PC-3 (cell line): ENCODE measurements around the gene STARD4. TPM values are rescaled to one million over a fixed set of nuclear protein-coding genes. Genes with fewer than 3 reads are reported as not detected.

Experiments used
- ATAC-seq: fragments of 200-7000 bp; cut with Tn5 transposase; 2 replicates; pipeline ENCODE4 v1.9.1; 2020; ENCODE audit warnings: mild to moderate bottlenecking, moderate library complexity
- BruUV-seq: library from RNA; stranded (reverse); fragments of 400-500 nt; replicated peaks from 2 replicates; lab custom pipeline; 2021; lab: Mats Ljungman, UMichigan
- CTCF ChIA-PET: fragments of 300-600 bp; sonication (Branson Sonifier 250); formaldehyde crosslinking; loops from one replicate; lab custom pipeline; 2022; ENCODE audit warnings: antibody characterized with exemption; lab: Charles Lee
- POLR2A ChIA-PET: fragments of 300-600 bp; sonication (Branson Sonifier 250); formaldehyde crosslinking; loops from one replicate; lab custom pipeline; 2022; ENCODE audit warnings: antibody characterized with exemption; ENCODE audit not compliant: unreplicated experiment; lab: Charles Lee
- DNase-seq: peaks from one replicate; pipeline ENCODE4 v3.0.0-alpha.2; 2015
- H2AFZ ChIP-seq: fragments of 300-600 bp; sonication (generic); 2 replicates; pipeline ENCODE4 v1.6.0; 2016; ENCODE audit warnings: antibody characterized with exemption, low read length
- H3F3A ChIP-seq: fragments of 300-600 bp; sonication (generic); one replicate; pipeline ENCODE4 v1.6.0; 2017; ENCODE audit warnings: antibody characterized with exemption, low read length, control low read depth, mild to moderate bottlenecking; ENCODE audit not compliant: unreplicated experiment
- H3K27ac ChIP-seq: fragments of 300-600 bp; sonication (generic); 2 replicates; pipeline ENCODE4 v1.5.1; 2016; ENCODE audit warnings: mild to moderate bottlenecking, low read length
- H3K27me3 ChIP-seq: fragments of 300-600 bp; sonication (generic); 2 replicates; pipeline ENCODE4 v1.6.1; 2016; ENCODE audit warnings: low read length, mixed read lengths
- H3K36me3 ChIP-seq: fragments of 300-600 bp; sonication (generic); 2 replicates; pipeline ENCODE4 v1.6.1; 2016; ENCODE audit warnings: low read depth, mixed run types, low read length, mixed read lengths
- H3K4me1 ChIP-seq: fragments of 300-600 bp; sonication (generic); 2 replicates; pipeline ENCODE4 v1.5.1; 2016; ENCODE audit warnings: low read length; ENCODE audit not compliant: insufficient read depth
- H3K4me2 ChIP-seq: fragments of 300-600 bp; sonication (generic); 2 replicates; pipeline ENCODE4 v1.6.0; 2016; ENCODE audit warnings: low read length
- H3K4me3 ChIP-seq: fragments of 300-600 bp; sonication (generic); 2 replicates; pipeline ENCODE4 v1.5.1; 2016; ENCODE audit warnings: mild to moderate bottlenecking, low read length, mixed read lengths
- H3K79me2 ChIP-seq: fragments of 300-600 bp; sonication (generic); 2 replicates; pipeline ENCODE4 v1.6.1; 2017; ENCODE audit warnings: low read length, mixed read lengths
- H3K9ac ChIP-seq: fragments of 300-600 bp; sonication (generic); 2 replicates; pipeline ENCODE4 v1.6.0; 2016; ENCODE audit warnings: mild to moderate bottlenecking, low read length
- H3K9me2 ChIP-seq: fragments of 300-600 bp; sonication (generic); replicated peaks from 2 replicates; pipeline ENCODE4 v1.6.1; 2016; ENCODE audit warnings: mixed run types, low read length, mixed read lengths
- H3K9me3 ChIP-seq: fragments of 300-600 bp; sonication (generic); 2 replicates; pipeline ENCODE4 v1.6.1; 2016; ENCODE audit warnings: low read length, mixed read lengths
- H4K20me1 ChIP-seq: fragments of 300-600 bp; sonication (generic); 2 replicates; pipeline ENCODE4 v1.6.1; 2016; ENCODE audit warnings: low read length, mixed read lengths
- CTCF ChIP-seq: fragments of 300-600 bp; sonication (generic); conservative IDR thresholded peaks from 2 replicates; pipeline ENCODE4 v1.5.1; 2017; ENCODE audit warnings: antibody characterized with exemption, low read depth, mild to moderate bottlenecking, low read length
- EZH2 ChIP-seq: fragments of 300-600 bp; sonication (generic); IDR thresholded peaks from one replicate; pipeline ENCODE4 v1.6.1; 2017; ENCODE audit warnings: antibody characterized with exemption, mild to moderate bottlenecking, low read length; ENCODE audit not compliant: unreplicated experiment
- EZH2phosphoT487 ChIP-seq: fragments of 300-600 bp; sonication (generic); IDR thresholded peaks from 2 replicates; pipeline ENCODE4 v1.6.1; 2018; ENCODE audit warnings: mild to moderate bottlenecking, antibody characterized with exemption, low read length, borderline replicate concordance
- intact Hi-C: fragments of 100-400 bp; cut with micrococcal nuclease; formaldehyde crosslinking; loops from 2 replicates; pipeline ENCODE4 v1.9.0; 2023
- total RNA-seq: library from RNA; depleted of rRNA; stranded (reverse); fragments of >200 nt; gene quantifications from 2 replicates; pipeline ENCODE4 v1.2.3, GENCODE V29; 2014

STARD4 gene
- total RNA-seq, 1 experiment from 2014 or later, result 17.1 TPM

DNA sequence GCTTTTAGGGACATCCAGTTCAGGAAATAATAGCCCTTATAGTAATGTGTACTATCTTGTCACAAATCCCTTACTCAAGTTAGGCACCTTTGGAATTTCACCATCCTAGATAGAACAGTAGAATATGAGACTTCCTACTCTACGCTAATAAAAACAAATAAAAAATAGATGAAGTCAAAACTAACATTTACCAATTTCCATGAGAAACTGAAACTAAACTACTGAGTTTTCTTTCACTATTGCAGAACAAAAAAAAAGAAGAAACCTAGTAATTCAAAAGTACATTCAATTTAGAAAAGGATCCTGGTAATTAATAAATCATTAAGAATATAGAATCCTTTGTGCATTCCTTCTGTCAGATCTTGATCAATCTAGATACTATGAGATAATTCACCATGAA lies 14.0 kb downstream of the STARD4 start:
- TF ChIP-seq EZH2phosphoT487 (no peak), CTCF (no peak), EZH2 (no peak)
- Histone ChIP-seq H3K27ac (no peak overlapping the region), H3K4me1 (peaks cover 5% of the 10 kb centered on the region; the same call in 1 of the 2 replicates), H3K4me3 (no peak overlapping the region), H3K9ac (no peak overlapping the region), H3K4me2 (no peak overlapping the region), H3K27me3 (no peaks in the 10 kb centered on the region), H2AFZ (no peak overlapping the region), H3K9me2 (no peaks in the 10 kb centered on the region), H3F3A (no peaks in the 10 kb centered on the region), H3K9me3 (no peaks in the 10 kb centered on the region), H4K20me1 (no peaks in the 10 kb centered on the region), H3K36me3 (peaks cover 7% of the 10 kb centered on the region; the same call in 1 of the 2 replicates), H3K79me2 (no peaks in the 10 kb centered on the region)
- DNase-seq (no peak), ATAC-seq (no peak)
- POLR2A ChIA-PET, result no interaction called here
- intact Hi-C loops, result no loop called here
- CTCF ChIA-PET, result no interaction called here
- BruUV-seq, result no TSS peak

GRCh38 chr5:111495159-111495558 lies 17.2 kb downstream of the STARD4 start:
- Histone ChIP-seq H3K4me2 (no peak overlapping the region), H3K27me3 (no peaks in the 10 kb centered on the region), H3K79me2 (no peaks in the 10 kb centered on the region), H2AFZ (no peak overlapping the region), H3K4me1 (no peaks in the 10 kb centered on the region), H3K9me3 (no peaks in the 10 kb centered on the region), H3K9ac (no peak overlapping the region), H3K27ac (no peak overlapping the region), H3K4me3 (no peak overlapping the region), H3K36me3 (no peaks in the 10 kb centered on the region), H3K9me2 (no peaks in the 10 kb centered on the region), H3F3A (no peaks in the 10 kb centered on the region), H4K20me1 (no peaks in the 10 kb centered on the region)
- DNase-seq (no peak), ATAC-seq (no peak)
- TF ChIP-seq EZH2 (no peak), CTCF (no peak), EZH2phosphoT487 (no peak)
- BruUV-seq, result no TSS peak
- intact Hi-C loops, result no loop called here
- CTCF ChIA-PET, result no interaction called here
- POLR2A ChIA-PET, result no interaction called here

- no peak overlapping the region for H3K27ac ChIP-seq
- no peaks in the 10 kb centered on the region for H3K9me2 ChIP-seq
- CTCF ChIA-PET, result no interaction called here
- H2AFZ ChIP-seq, result no peak overlapping the region
- H3K4me1 ChIP-seq, result no peaks in the 10 kb centered on the region
- intact Hi-C loops, result no loop called here
- BruUV-seq, result no TSS peak
- no peak overlapping the region for H3K4me3 ChIP-seq
- H3K9me3 ChIP-seq, result no peaks in the 10 kb centered on the region
- TF ChIP-seq EZH2, result no peak
- no peak for TF ChIP-seq CTCF
- TF ChIP-seq EZH2phosphoT487, result no peak
- no peaks in the 10 kb centered on the region for H3F3A ChIP-seq
- DNase-seq (no peak), ATAC-seq (no peak)
- no peak overlapping the region for H3K9ac ChIP-seq
- H3K4me2 ChIP-seq, result no peak overlapping the region
- no peaks in the 10 kb centered on the region for H3K79me2 ChIP-seq
- POLR2A ChIA-PET, result no interaction called here
- no peaks in the 10 kb centered on the region for H4K20me1 ChIP-seq
- H3K36me3 ChIP-seq, result no peaks in the 10 kb centered on the region
- no peaks in the 10 kb centered on the region for H3K27me3 ChIP-seq
These were observed 17.9 kb downstream of the STARD4 start for GRCh38 chr5:111494355-111494999.
